T-cell (primary cell): ENCODE results near the gene ODAD2. TPM values are rescaled to one million over a fixed set of nuclear protein-coding genes. Genes with fewer than 3 reads are reported as not detected.
"Not testable (repeated sequence)": the region's sequence is repeated elsewhere in the genome, so short reads cannot be mapped to it uniquely, and the experiment has no call there.

Experiments used
- ATAC-seq, 4 experiments: fragments of 200-7000 bp in 3 of 4; fragments of 150-1000 bp in 1 of 4; cut with Tn5 transposase; replicated peaks in 1 of 4; 1 replicate in 3 of 4; 2 replicates in 1 of 4; pipeline ENCODE4 v1.10.0; 2021; ENCODE audit warnings: moderate library complexity in 3 of 4, mild to moderate bottlenecking in 2 of 4, moderate number of reproducible peaks in 1 of 4
- CTCF ChIA-PET, 2 donors: fragments of 300-600 bp; sonication (Branson Sonifier 250); formaldehyde crosslinking; loops; one replicate each; lab custom pipeline; 2022; ENCODE audit warnings: antibody characterized with exemption in 2 of 2; lab: Charles Lee
- POLR2A ChIA-PET, 2 donors: fragments of 300-600 bp; sonication (Branson Sonifier 250); formaldehyde crosslinking; loops; one replicate each; lab custom pipeline; 2022; ENCODE audit warnings: antibody characterized with exemption in 2 of 2; lab: Charles Lee
- DNase-seq, 35 experiments: peaks; one replicate each; pipeline versions ENCODE4 v3.0.0 to v3.0.0-alpha.2; 2013 to 2023
- H3K27ac ChIP-seq: one replicate; pipeline ENCODE4 v1.5.1; 2013; ENCODE audit warnings: low read length
- H3K27me3 ChIP-seq, 2 experiments: replicated peaks in 1 of 2; 1 replicate in 1 of 2; 2 replicates in 1 of 2; pipeline versions ENCODE4 v1.6.1 to v1.7.0; 2013; ENCODE audit warnings: low read length in 1 of 2, mixed read lengths in 1 of 2; ENCODE audit not compliant: control insufficient read depth in 2 of 2, insufficient read depth in 2 of 2; ENCODE audit errors: extremely low read depth in 1 of 2
- H3K36me3 ChIP-seq, 2 donors: 1 replicate in 1 of 2; 2 replicates in 1 of 2; pipeline versions ENCODE4 v1.6.1 to v1.7.0; 2013; ENCODE audit warnings: low read length in 1 of 2; ENCODE audit not compliant: control insufficient read depth in 2 of 2, insufficient read depth in 1 of 2; ENCODE audit errors: extremely low read depth in 1 of 2
- H3K4me1 ChIP-seq, 2 experiments: 1 replicate in 1 of 2; 2 replicates in 1 of 2; pipeline versions ENCODE4 v1.6.1 to v1.7.0; 2013; ENCODE audit warnings: low read length in 2 of 2, mixed read lengths in 1 of 2; ENCODE audit not compliant: insufficient read depth in 2 of 2, control insufficient read depth in 1 of 2; ENCODE audit errors: extremely low read depth in 1 of 2
- H3K4me3 ChIP-seq, 2 donors: 1 replicate in 1 of 2; 2 replicates in 1 of 2; pipeline versions ENCODE4 v1.5.1 to v1.7.0; 2013; ENCODE audit warnings: mild to moderate bottlenecking in 2 of 2, low read length in 1 of 2, moderate library complexity in 1 of 2; ENCODE audit not compliant: control insufficient read depth in 1 of 2; ENCODE audit errors: extremely low read depth in 1 of 2
- H3K9me3 ChIP-seq: 2 replicates; pipeline ENCODE4 v1.7.0; 2013
- H3K27ac Mint-ChIP-seq, 2 donors: one replicate each; pipeline ENCODE4 v1.8.0; 2020 to 2021; ENCODE audit warnings: mild to moderate bottlenecking in 2 of 2, mixed read lengths in 2 of 2
- H3K27me3 Mint-ChIP-seq, 2 donors: one replicate each; pipeline ENCODE4 v1.8.0; 2021 to 2022; ENCODE audit warnings: mixed read lengths in 2 of 2
- H3K36me3 Mint-ChIP-seq: one replicate; pipeline ENCODE4 v1.8.0; 2021; ENCODE audit warnings: mixed read lengths
- H3K4me1 Mint-ChIP-seq, 3 donors: one replicate each; pipeline ENCODE4 v1.8.0; 2020 to 2022; ENCODE audit warnings: mixed read lengths in 3 of 3, mild to moderate bottlenecking in 1 of 3
- H3K4me3 Mint-ChIP-seq, 3 donors: one replicate each; pipeline ENCODE4 v1.8.0; 2020 to 2022; ENCODE audit warnings: mild to moderate bottlenecking in 3 of 3, mixed read lengths in 3 of 3, moderate library complexity in 3 of 3
- H3K9me3 Mint-ChIP-seq, 3 donors: one replicate each; pipeline ENCODE4 v1.8.0; 2020 to 2022; ENCODE audit warnings: mixed read lengths in 3 of 3
- WGBS: methylation state at CpG from one replicate; pipeline ENCODE4 v1.1.5; 2013; ENCODE audit warnings: missing lambda C conversion rate; ENCODE audit not compliant: insufficient coverage; 5-methylcytosine and 5-hydroxymethylcytosine counted together
- total RNA-seq, 35 experiments: library from RNA in 6 of 35; stranded (reverse) in 6 of 35; fragments of 120-200 nt in 1 of 35; gene quantifications; one replicate each; pipeline versions ENCODE4 v1.2.1 to v1.2.4 and lab custom pipeline; 2013 to 2026

Gene ODAD2
- total RNA-seq, 5 donors from 2014 or later (not counting 1 experiment from before 2014, with no cell fraction given): 0.20 to 0.33 TPM; not detected in 3

- Mint-ChIP-seq H3K36me3 (no peaks in the 10 kb centered on the region), H3K4me1 (no peaks in the 10 kb centered on the region), H3K27ac (no peak overlapping the region), H3K27me3 (peaks cover 7 to 17% of the 10 kb centered on the region in 2 donors), H3K9me3 (no peaks in the 10 kb centered on the region), H3K4me3 (no peak overlapping the region)
- DNase-seq (no peak), ATAC-seq (no peak)
- no peaks in the 10 kb centered on the region for H3K36me3 ChIP-seq
- H3K4me1 ChIP-seq: no peaks in the 10 kb centered on the region
- no peak overlapping the region for H3K27ac ChIP-seq
- no peaks in the 10 kb centered on the region for H3K9me3 ChIP-seq
- peaks cover 0 to 7% of the 10 kb centered on the region in 2 experiments for H3K27me3 ChIP-seq
- POLR2A ChIA-PET: no interaction called here
- no peak overlapping the region for H3K4me3 ChIP-seq
- CTCF ChIA-PET: no interaction called here
- WGBS: no CpG with 5 or more reads among the region's 4 CpGs
Measured at GRCh38 chr10:27981744-27982143, 17.1 kb downstream of the ODAD2 start.

- not testable (repeated sequence) for ATAC-seq, H3K4me3 ChIP-seq
- WGBS: no CpG with 5 or more reads among the region's 1 CpG
Measured at GRCh38 chr10:27970795-27971194, 28.1 kb downstream of the ODAD2 start.

GRCh38 chr10:27969931-27970330, 28.9 kb downstream of the ODAD2 start:
- H3K4me3 Mint-ChIP-seq, H3K36me3 Mint-ChIP-seq, H3K27ac Mint-ChIP-seq, H3K27me3 ChIP-seq, POLR2A ChIA-PET, H3K9me3 ChIP-seq, DNase-seq, H3K4me1 Mint-ChIP-seq, H3K4me3 ChIP-seq, H3K9me3 Mint-ChIP-seq, H3K36me3 ChIP-seq, ATAC-seq, H3K4me1 ChIP-seq, H3K27ac ChIP-seq: not testable (repeated sequence)
- WGBS: no CpG with 5 or more reads among the region's 7 CpGs
- H3K27me3 Mint-ChIP-seq: peaks cover 0 to 14% of the 10 kb centered on the region in 2 donors
- CTCF ChIA-PET: interaction anchor here in 1 of 2 donors (0.6 kb wide), 1 partner anchor 9 kb away, joined by 3 read pairs; no protein-coding TSS in a partner anchor

More at GRCh38 chr10:27970795-27971194, 28.1 kb downstream of the ODAD2 start:
- H3K27ac Mint-ChIP-seq, H3K9me3 Mint-ChIP-seq, H3K36me3 Mint-ChIP-seq, H3K27me3 ChIP-seq, H3K27ac ChIP-seq, H3K36me3 ChIP-seq, CTCF ChIA-PET, H3K9me3 ChIP-seq, POLR2A ChIA-PET, DNase-seq, H3K4me1 ChIP-seq, H3K4me3 Mint-ChIP-seq, H3K4me1 Mint-ChIP-seq: not testable (repeated sequence)
- peaks cover 0 to 17% of the 10 kb centered on the region in 2 donors for H3K27me3 Mint-ChIP-seq

GRCh38 chr10:27959093-27959715, 39.7 kb downstream of the ODAD2 start:
- ATAC-seq: no peak
- CTCF ChIA-PET: no interaction called here

GRCh38 chr10:27958383-27958782, 40.5 kb downstream of the ODAD2 start:
- peak overlapping the region in 1 of 2 donors; percentile 27 for H3K4me3 ChIP-seq
- H3K4me1 Mint-ChIP-seq: peaks cover 15 to 18% (median 16%) of the 10 kb centered on the region in 3 donors
- H3K36me3 ChIP-seq, DNase-seq, POLR2A ChIA-PET, H3K9me3 Mint-ChIP-seq, CTCF ChIA-PET, H3K9me3 ChIP-seq, H3K27ac ChIP-seq, H3K27me3 ChIP-seq, H3K36me3 Mint-ChIP-seq, H3K4me1 ChIP-seq, H3K27me3 Mint-ChIP-seq: not testable (repeated sequence)
- ATAC-seq: peak in 3 of 4 experiments; percentile 46 to 56 (median 50)
- peak overlapping the region; percentile 56 to 62 (median 60) for H3K4me3 Mint-ChIP-seq
- peak overlapping the region in 1 of 2 donors; percentile 75 for H3K27ac Mint-ChIP-seq
- no CpG with 5 or more reads among the region's 3 CpGs for WGBS

More at GRCh38 chr10:27959093-27959715, 39.7 kb downstream of the ODAD2 start:
- Mint-ChIP-seq H3K9me3 (no peaks in the 10 kb centered on the region), H3K27me3 (no peaks in the 10 kb centered on the region), H3K4me3 (peak overlapping the region in 2 of 3 donors; percentile 50 to 56), H3K36me3 (no peaks in the 10 kb centered on the region), H3K27ac (peak overlapping the region in 1 of 2 donors; percentile 11), H3K4me1 (peaks cover 15 to 18% (median 16%) of the 10 kb centered on the region in 3 donors)
- POLR2A ChIA-PET: no interaction called here
- peak overlapping the region in 1 of 2 donors; percentile 27 for H3K4me3 ChIP-seq
- 96% methylated on average over 4 of the region's 6 CpGs for WGBS
- H3K27me3 ChIP-seq: peaks cover 0 to 2% of the 10 kb centered on the region in 2 experiments
- H3K4me1 ChIP-seq: peaks cover 0 to 2% of the 10 kb centered on the region in 2 experiments
- no peaks in the 10 kb centered on the region for H3K36me3 ChIP-seq
- H3K27ac ChIP-seq: no peak overlapping the region
- no peaks in the 10 kb centered on the region for H3K9me3 ChIP-seq
- no peak for DNase-seq

GRCh38 chr10:27950242-27950564, 48.7 kb downstream of the ODAD2 start:
- no peaks in the 10 kb centered on the region for H3K9me3 Mint-ChIP-seq
- no CpG with 5 or more reads among the region's 2 CpGs for WGBS
- no peaks in the 10 kb centered on the region for H3K4me1 Mint-ChIP-seq
- no peaks in the 10 kb centered on the region for H3K4me1 ChIP-seq
- H3K27ac Mint-ChIP-seq: no peak overlapping the region
- peaks cover 0 to 3% of the 10 kb centered on the region in 2 experiments for H3K27me3 ChIP-seq
- no peak overlapping the region for H3K4me3 ChIP-seq
- no peak overlapping the region for H3K4me3 Mint-ChIP-seq
- H3K36me3 Mint-ChIP-seq: no peaks in the 10 kb centered on the region
- DNase-seq (no peak), ATAC-seq (no peak)
- H3K27ac ChIP-seq: no peak overlapping the region
- POLR2A ChIA-PET: no interaction called here
- H3K27me3 Mint-ChIP-seq: peaks cover 0 to 3% of the 10 kb centered on the region in 2 donors
- no peaks in the 10 kb centered on the region for H3K36me3 ChIP-seq
- no peaks in the 10 kb centered on the region for H3K9me3 ChIP-seq
- CTCF ChIA-PET: no interaction called here
